ENCODE results near the gene ADAMTS8. TPM values are rescaled to one million over a fixed set of nuclear protein-coding genes. Genes with fewer than 3 reads are reported as not detected.

The ADAMTS8 gene
- total RNA-seq, 1 experiment from 2014 or later, result not detected

- ATAC-seq (peak; percentile 55), DNase-seq (peak; percentile 95)
- Histone ChIP-seq H3K36me3 (ENCODE audit: low read depth, low read length) (no peaks in the 10 kb centered on the region), H3K9me3 (ENCODE audit: low read length) (no peaks in the 10 kb centered on the region), H2AFZ (ENCODE audit: low read length) (0 out of 2 replicates have a peak overlapping the region, but pooled peaks have one; percentile 59), H3K9me2 (replicated peaks; ENCODE audit: low read length) (no peaks in the 10 kb centered on the region), H3K9ac (ENCODE audit: low read length) (no peak overlapping the region), H3F3A (ENCODE audit: low read length, unreplicated experiment) (no peaks in the 10 kb centered on the region), H3K4me2 (ENCODE audit: low read length) (peak overlapping the region; percentile 76), H3K27ac (ENCODE audit: low read length) (no peak overlapping the region), H3K79me2 (ENCODE audit: low read length) (no peaks in the 10 kb centered on the region), H4K20me1 (ENCODE audit: low read length) (no peaks in the 10 kb centered on the region), H3K4me1 (ENCODE audit: insufficient read depth, low read length) (peaks cover 23% of the 10 kb centered on the region), H3K27me3 (ENCODE audit: low read length) (peaks cover 40% of the 10 kb centered on the region), H3K4me3 (ENCODE audit: low read length) (peak overlapping the region; percentile 43; the same call in 1 of the 2 replicates)
- ChIA-PET CTCF (interaction anchor here (0.5 to 1.7 kb wide), 12 partner anchors 41 to 988 kb away, joined by 3 to 26 read pairs (median 4); no protein-coding TSS in a partner anchor), POLR2A (ENCODE audit: unreplicated experiment) (no interaction called here)
- no TSS peak for BruUV-seq (replicated peaks)
- intact Hi-C loops (cut with micrococcal nuclease), result loop anchor here (1.0 to 2.0 kb wide), 4 partner anchors 41 to 463 kb away; no protein-coding TSS in a partner anchor
- TF ChIP-seq EZH2 (IDR thresholded peaks at IDR 0.05; ENCODE audit: low read length, unreplicated experiment), result no peak
- TF ChIP-seq, protein P1, sequence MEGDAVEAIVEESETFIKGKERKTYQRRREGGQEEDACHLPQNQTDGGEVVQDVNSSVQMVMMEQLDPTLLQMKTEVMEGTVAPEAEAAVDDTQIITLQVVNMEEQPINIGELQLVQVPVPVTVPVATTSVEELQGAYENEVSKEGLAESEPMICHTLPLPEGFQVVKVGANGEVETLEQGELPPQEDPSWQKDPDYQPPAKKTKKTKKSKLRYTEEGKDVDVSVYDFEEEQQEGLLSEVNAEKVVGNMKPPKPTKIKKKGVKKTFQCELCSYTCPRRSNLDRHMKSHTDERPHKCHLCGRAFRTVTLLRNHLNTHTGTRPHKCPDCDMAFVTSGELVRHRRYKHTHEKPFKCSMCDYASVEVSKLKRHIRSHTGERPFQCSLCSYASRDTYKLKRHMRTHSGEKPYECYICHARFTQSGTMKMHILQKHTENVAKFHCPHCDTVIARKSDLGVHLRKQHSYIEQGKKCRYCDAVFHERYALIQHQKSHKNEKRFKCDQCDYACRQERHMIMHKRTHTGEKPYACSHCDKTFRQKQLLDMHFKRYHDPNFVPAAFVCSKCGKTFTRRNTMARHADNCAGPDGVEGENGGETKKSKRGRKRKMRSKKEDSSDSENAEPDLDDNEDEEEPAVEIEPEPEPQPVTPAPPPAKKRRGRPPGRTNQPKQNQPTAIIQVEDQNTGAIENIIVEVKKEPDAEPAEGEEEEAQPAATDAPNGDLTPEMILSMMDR (conservative IDR thresholded peaks at IDR 0.05; ENCODE audit: low read depth, low read length), result peak; percentile 80
Observed at GRCh38 chr11:130431331-130431773, 2.9 kb upstream of the ADAMTS8 start.

- Histone ChIP-seq H3K4me2 (ENCODE audit: low read length) (no peak overlapping the region), H3K27ac (ENCODE audit: low read length) (no peak overlapping the region), H3K9me3 (ENCODE audit: low read length) (no peaks in the 10 kb centered on the region), H3K36me3 (ENCODE audit: low read depth, low read length) (no peaks in the 10 kb centered on the region), H4K20me1 (ENCODE audit: low read length) (no peaks in the 10 kb centered on the region), H3K27me3 (ENCODE audit: low read length) (peaks cover 51% of the 10 kb centered on the region), H3K9ac (ENCODE audit: low read length) (no peak overlapping the region), H3K79me2 (ENCODE audit: low read length) (no peaks in the 10 kb centered on the region), H3F3A (ENCODE audit: low read length, unreplicated experiment) (no peaks in the 10 kb centered on the region), H3K4me3 (ENCODE audit: low read length) (no peak overlapping the region), H2AFZ (ENCODE audit: low read length) (no peak overlapping the region), H3K9me2 (replicated peaks; ENCODE audit: low read length) (no peaks in the 10 kb centered on the region), H3K4me1 (ENCODE audit: insufficient read depth, low read length) (peaks cover 9% of the 10 kb centered on the region)
- BruUV-seq (replicated peaks), result no TSS peak
- ChIA-PET POLR2A (ENCODE audit: unreplicated experiment) (no interaction called here), CTCF (no interaction called here)
- DNase-seq (no peak), ATAC-seq (no peak)
- TF ChIP-seq EZH2 (IDR thresholded peaks at IDR 0.05; ENCODE audit: low read length, unreplicated experiment), result no peak
- TF ChIP-seq, protein P1 (conservative IDR thresholded peaks at IDR 0.05; ENCODE audit: low read depth, low read length), result no peak
- no peak for TF ChIP-seq EZH2phosphoT487 (IDR thresholded peaks at IDR 0.05; ENCODE audit: borderline replicate concordance, low read length)
- intact Hi-C loops (cut with micrococcal nuclease), result loop anchor here (2.0 kb wide), 1 partner anchor 217 kb away; no protein-coding TSS in a partner anchor
Observed at GRCh38 chr11:130429983-130430382, 1.6 kb upstream of the ADAMTS8 start.

GRCh38 chr11:130429120-130429681 lies 792 bp upstream of the ADAMTS8 start:
- no peak overlapping the region for H3K4me3 ChIP-seq (ENCODE audit: low read length)
- intact Hi-C loops (cut with micrococcal nuclease), result no loop called here
- no peaks in the 10 kb centered on the region for H3K9me2 ChIP-seq (replicated peaks; ENCODE audit: low read length)
- POLR2A ChIA-PET (ENCODE audit: unreplicated experiment), result no interaction called here
- no TSS peak for BruUV-seq (replicated peaks)
- no peak overlapping the region for H3K9ac ChIP-seq (ENCODE audit: low read length)
- no peak overlapping the region for H3K4me2 ChIP-seq (ENCODE audit: low read length)
- ATAC-seq (no peak), DNase-seq (no peak)
- H3K36me3 ChIP-seq (ENCODE audit: low read depth, low read length), result no peaks in the 10 kb centered on the region
- no peak overlapping the region for H2AFZ ChIP-seq (ENCODE audit: low read length)
- H3K27ac ChIP-seq (ENCODE audit: low read length), result no peak overlapping the region
- H3K79me2 ChIP-seq (ENCODE audit: low read length), result no peaks in the 10 kb centered on the region
- CTCF ChIA-PET, result no interaction called here
- no peaks in the 10 kb centered on the region for H3F3A ChIP-seq (ENCODE audit: low read length, unreplicated experiment)
- H3K4me1 ChIP-seq (ENCODE audit: insufficient read depth, low read length), result peaks cover 7% of the 10 kb centered on the region
- no peak for TF ChIP-seq EZH2phosphoT487 (IDR thresholded peaks at IDR 0.05; ENCODE audit: borderline replicate concordance, low read length)
- TF ChIP-seq, protein P1 (conservative IDR thresholded peaks at IDR 0.05; ENCODE audit: low read depth, low read length), result peak; percentile 51
- no peak for TF ChIP-seq EZH2 (IDR thresholded peaks at IDR 0.05; ENCODE audit: low read length, unreplicated experiment)
- peaks cover 58% of the 10 kb centered on the region for H3K27me3 ChIP-seq (ENCODE audit: low read length)
- no peaks in the 10 kb centered on the region for H3K9me3 ChIP-seq (ENCODE audit: low read length)
- no peaks in the 10 kb centered on the region for H4K20me1 ChIP-seq (ENCODE audit: low read length)

Data from PC-3 (cell line).